MM.1S (cell line): ENCODE data around the gene FAF2.

Experiments used
- DNase-seq: peaks from one replicate; pipeline ENCODE4 v3.0.0-alpha.2; 2015
- H2AFZ ChIP-seq: fragments of 300-600 bp; sonication (generic); 2 replicates; pipeline ENCODE4 v1.6.0; 2016; ENCODE audit warnings: antibody characterized with exemption, low read length
- H3F3A ChIP-seq: fragments of 300-600 bp; sonication (generic); 2 replicates; pipeline ENCODE4 v1.6.1; 2016; ENCODE audit warnings: mild to moderate bottlenecking, antibody characterized with exemption, low read length, moderate library complexity, mixed read lengths; ENCODE audit not compliant: insufficient read depth
- H3K27ac ChIP-seq: fragments of 300-600 bp; sonication (generic); 2 replicates; pipeline ENCODE4 v1.5.1; 2016; ENCODE audit warnings: mild to moderate bottlenecking, low read length
- H3K27me3 ChIP-seq: fragments of 300-600 bp; sonication (generic); replicated peaks from 2 replicates; pipeline ENCODE4 v1.6.0; 2016; ENCODE audit warnings: low read length; ENCODE audit not compliant: insufficient read depth
- H3K36me3 ChIP-seq: fragments of 300-600 bp; sonication (generic); replicated peaks from 2 replicates; pipeline ENCODE4 v1.6.1; 2016; ENCODE audit warnings: mild to moderate bottlenecking, low read length, mixed read lengths; ENCODE audit not compliant: insufficient read depth
- H3K4me1 ChIP-seq: fragments of 300-600 bp; sonication (generic); 2 replicates; pipeline ENCODE4 v1.6.1; 2016; ENCODE audit warnings: low read length, mixed read lengths
- H3K4me2 ChIP-seq: fragments of 300-600 bp; sonication (generic); 2 replicates; pipeline ENCODE4 v1.6.0; 2016; ENCODE audit warnings: low read depth, low read length
- H3K4me3 ChIP-seq: fragments of 300-600 bp; sonication (generic); 2 replicates; pipeline ENCODE4 v1.5.1; 2016; ENCODE audit warnings: low read length, mixed read lengths
- H3K79me2 ChIP-seq: fragments of 300-600 bp; sonication (generic); 2 replicates; pipeline ENCODE4 v1.6.1; 2016; ENCODE audit warnings: mixed run types, low read length, mixed read lengths
- H3K9ac ChIP-seq: fragments of 300-600 bp; sonication (generic); 2 replicates; pipeline ENCODE4 v1.6.1; 2016; ENCODE audit warnings: low read length, mixed read lengths
- H3K9me2 ChIP-seq: fragments of 300-600 bp; sonication (generic); replicated peaks from 2 replicates; pipeline ENCODE4 v1.6.1; 2016; ENCODE audit warnings: mild to moderate bottlenecking, low read length, mixed read lengths; ENCODE audit not compliant: insufficient read depth
- H3K9me3 ChIP-seq: fragments of 300-600 bp; sonication (generic); replicated peaks from 2 replicates; pipeline ENCODE4 v1.6.1; 2016; ENCODE audit warnings: mild to moderate bottlenecking, low read length, mixed read lengths; ENCODE audit not compliant: insufficient read depth
- H4K20me1 ChIP-seq: fragments of 300-600 bp; sonication (generic); 2 replicates; pipeline ENCODE4 v1.6.1; 2016; ENCODE audit warnings: mild to moderate bottlenecking, low read length, moderate library complexity, mixed read lengths; ENCODE audit not compliant: insufficient read depth
- CTCF ChIP-seq: fragments of 300-600 bp; sonication (generic); IDR thresholded peaks from 2 replicates; pipeline ENCODE4 v1.5.1; 2016; ENCODE audit warnings: antibody characterized with exemption, low read length, mixed read lengths
- EZH2 ChIP-seq: fragments of 300-600 bp; sonication (generic); optimal IDR thresholded peaks from 2 replicates; pipeline ENCODE3; 2017; ENCODE audit warnings: low read depth, mild to moderate bottlenecking, antibody characterized with exemption, low read length, mixed read lengths
- EZH2phosphoT487 ChIP-seq: fragments of 300-600 bp; sonication (generic); IDR thresholded peaks from 2 replicates; pipeline ENCODE4 v1.6.1; 2018; ENCODE audit warnings: antibody characterized with exemption, low read length

Gene FAF2

DNA sequence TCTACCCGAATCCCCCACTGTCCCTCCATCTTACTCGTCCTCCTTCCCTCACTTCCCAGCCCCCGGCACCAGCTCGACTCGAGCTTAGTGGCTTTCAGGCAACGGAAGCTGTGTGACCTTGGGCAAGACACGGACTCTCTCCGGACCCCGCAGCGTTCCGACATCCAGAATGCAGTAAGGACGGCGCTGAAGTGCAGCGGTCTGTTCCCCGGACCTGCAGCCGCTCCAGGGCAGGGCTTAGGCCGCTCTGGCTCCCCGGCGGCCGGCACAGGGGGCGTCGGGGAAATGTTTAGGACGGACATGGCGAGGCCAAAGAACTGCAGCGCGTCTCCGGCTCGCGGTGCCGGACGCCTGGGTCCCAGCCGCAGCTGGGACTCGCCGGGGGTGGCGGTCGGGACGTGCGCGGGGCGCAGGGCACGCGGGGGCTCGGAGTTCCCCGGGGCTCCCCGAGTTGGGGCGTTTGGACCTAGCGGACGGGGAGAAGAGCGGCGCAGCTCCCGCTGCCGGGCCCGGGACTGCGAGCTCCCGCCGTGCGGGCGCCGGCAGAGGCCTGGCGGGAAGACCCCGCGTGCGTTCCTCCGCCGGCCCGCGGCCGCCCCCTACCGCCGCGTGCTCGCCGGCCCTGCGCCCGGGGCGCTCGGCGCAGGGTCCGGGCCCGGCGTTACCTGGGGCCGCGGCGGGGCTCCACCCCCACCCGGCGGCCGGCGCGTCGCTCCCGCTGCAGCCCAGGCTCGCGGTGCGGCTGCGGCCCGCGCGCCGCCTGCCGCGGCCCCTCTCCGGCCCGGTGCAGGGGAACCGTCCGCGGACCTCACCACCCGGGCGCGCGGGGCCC lies 94.6 kb downstream of the FAF2 start:
- H3F3A ChIP-seq, result peaks cover 25% of the 10 kb centered on the region
- TF ChIP-seq CTCF, result no peak
- no peak for TF ChIP-seq EZH2phosphoT487
- no peak for TF ChIP-seq EZH2
- peak overlapping the region; percentile 57 for H2AFZ ChIP-seq
- H3K36me3 ChIP-seq, result no peaks in the 10 kb centered on the region
- DNase-seq, result peak; percentile 64
- peaks cover 21% of the 10 kb centered on the region for H3K4me1 ChIP-seq
- H3K79me2 ChIP-seq, result 0 out of 2 replicates have a peak, but pooled peaks cover 2% of the 10 kb centered on the region
- no peaks in the 10 kb centered on the region for H3K9me3 ChIP-seq
- H4K20me1 ChIP-seq, result no peaks in the 10 kb centered on the region
- H3K4me2 ChIP-seq, result peak overlapping the region; percentile 93
- no peaks in the 10 kb centered on the region for H3K27me3 ChIP-seq
- H3K9me2 ChIP-seq, result no peaks in the 10 kb centered on the region
- H3K9ac ChIP-seq, result peak overlapping the region; percentile 86
- peak overlapping the region; percentile 60; the same call in 1 of the 2 replicates for H3K27ac ChIP-seq
- peak overlapping the region; percentile 80 for H3K4me3 ChIP-seq

- Histone ChIP-seq H3K4me3 (peak overlapping the region; percentile 66), H3K27ac (peak overlapping the region; percentile 71), H3K9me3 (no peaks in the 10 kb centered on the region), H2AFZ (peak overlapping the region; percentile 70), H3K9me2 (no peaks in the 10 kb centered on the region), H3F3A (peaks cover 22% of the 10 kb centered on the region), H4K20me1 (no peaks in the 10 kb centered on the region), H3K36me3 (no peaks in the 10 kb centered on the region), H3K9ac (peak overlapping the region; percentile 68), H3K79me2 (0 out of 2 replicates have a peak, but pooled peaks cover 2% of the 10 kb centered on the region), H3K4me1 (peaks cover 18% of the 10 kb centered on the region), H3K4me2 (peak overlapping the region; percentile 94), H3K27me3 (no peaks in the 10 kb centered on the region)
- peak; percentile 87 for DNase-seq
- TF ChIP-seq EZH2 (no peak), EZH2phosphoT487 (no peak)
Observed at GRCh38 chr5:176543428-176544182, 95.4 kb downstream of the FAF2 start.

DNA sequence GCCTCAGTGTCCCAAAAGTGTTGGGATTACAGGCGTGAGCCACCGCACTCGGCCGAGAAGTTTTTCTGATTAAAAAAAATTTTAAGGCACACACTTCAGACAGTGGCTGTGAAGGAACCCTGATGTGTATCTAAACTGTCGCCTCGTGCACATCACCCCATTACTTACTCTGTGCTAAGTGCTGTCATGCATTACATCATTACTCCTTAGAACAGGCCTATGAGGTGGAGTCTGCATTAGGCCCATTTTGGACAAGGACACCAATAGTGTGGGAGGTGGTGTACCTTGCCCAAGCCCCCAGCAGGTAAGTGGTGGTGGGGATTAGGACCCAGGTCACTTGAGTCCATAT lies 97.2 kb downstream of the FAF2 start:
- Histone ChIP-seq H3K4me3 (no peak overlapping the region), H3K27me3 (no peaks in the 10 kb centered on the region), H3K36me3 (no peaks in the 10 kb centered on the region), H4K20me1 (no peaks in the 10 kb centered on the region), H3K9me2 (no peaks in the 10 kb centered on the region), H3K4me1 (peaks cover 21% of the 10 kb centered on the region), H3K9me3 (no peaks in the 10 kb centered on the region), H3K9ac (no peak overlapping the region), H3K79me2 (0 out of 2 replicates have a peak, but pooled peaks cover 2% of the 10 kb centered on the region), H3K27ac (no peak overlapping the region), H3K4me2 (no peak overlapping the region), H3F3A (peaks cover 22% of the 10 kb centered on the region), H2AFZ (no peak overlapping the region)
- DNase-seq, result no peak
- TF ChIP-seq EZH2phosphoT487 (no peak), CTCF (no peak), EZH2 (no peak)
